RWPE2 (cell line): ENCODE results near the gene PUSL1.

Source experiments
- ATAC-seq: fragments of 200-7000 bp; cut with Tn5 transposase; 3 replicates; pipeline ENCODE4 v1.9.1; 2021; ENCODE audit warnings: low read depth
- DNase-seq: peaks from one replicate; pipeline ENCODE4 v3.0.0-alpha.2; 2020; ENCODE audit warnings: low spot score
- H3K27ac ChIP-seq: fragments of 450-650 bp; 2 replicates; pipeline ENCODE4 v1.5.1; 2017; ENCODE audit warnings: mild to moderate bottlenecking; ENCODE audit not compliant: poor library complexity, severe bottlenecking
- H3K27me3 ChIP-seq: fragments of 250-450 bp; sonication (Bioruptor Pico); 2 replicates; pipeline ENCODE4 v1.5.1; 2021; ENCODE audit warnings: mild to moderate bottlenecking, moderate library complexity; ENCODE audit not compliant: insufficient read depth, poor library complexity, severe bottlenecking
- H3K36me3 ChIP-seq: fragments of 250-450 bp; sonication (Bioruptor Pico); 2 replicates; pipeline ENCODE4 v1.5.1; 2020; ENCODE audit warnings: low read depth, mild to moderate bottlenecking, moderate library complexity
- H3K4me1 ChIP-seq: fragments of 250-450 bp; sonication (Bioruptor Pico); 2 replicates; pipeline ENCODE4 v1.5.1; 2021; ENCODE audit warnings: mild to moderate bottlenecking, moderate library complexity; ENCODE audit not compliant: insufficient read depth, poor library complexity, severe bottlenecking
- H3K4me3 ChIP-seq: fragments of 250-450 bp; sonication (Bioruptor Pico); 2 replicates; pipeline ENCODE4 v1.5.1; 2021; ENCODE audit warnings: mild to moderate bottlenecking, moderate library complexity; ENCODE audit not compliant: severe bottlenecking
- H3K9me3 ChIP-seq: fragments of 250-450 bp; sonication (Bioruptor Pico); 2 replicates; pipeline ENCODE4 v1.5.1; 2021; ENCODE audit warnings: mild to moderate bottlenecking, moderate library complexity; ENCODE audit not compliant: severe bottlenecking
- CTCF ChIP-seq: fragments of 450-650 bp; IDR thresholded peaks from one replicate; pipeline ENCODE4 v1.5.1; 2017; ENCODE audit warnings: mild to moderate bottlenecking, moderate library complexity; ENCODE audit not compliant: poor library complexity, severe bottlenecking

The PUSL1 gene

GRCh38 chr1:1302006-1302430, 6.4 kb upstream of the PUSL1 start:
- Histone ChIP-seq H3K27ac (no peak overlapping the region), H3K9me3 (no peaks in the 10 kb centered on the region), H3K27me3 (no peaks in the 10 kb centered on the region), H3K4me1 (peaks cover 31% of the 10 kb centered on the region), H3K36me3 (no peaks in the 10 kb centered on the region), H3K4me3 (no peak overlapping the region)
- no peak for DNase-seq
- TF ChIP-seq CTCF, result peak; percentile 32
- ATAC-seq, result no peak

GRCh38 chr1:1302951-1303509, 5.4 kb upstream of the PUSL1 start:
- TF ChIP-seq CTCF, result no peak
- Histone ChIP-seq H3K27me3 (no peaks in the 10 kb centered on the region), H3K4me1 (peaks cover 31% of the 10 kb centered on the region), H3K9me3 (no peaks in the 10 kb centered on the region), H3K36me3 (no peaks in the 10 kb centered on the region), H3K27ac (peak overlapping the region; percentile 89), H3K4me3 (no peak overlapping the region)
- no peak for ATAC-seq
- no peak for DNase-seq

GRCh38 chr1:1303736-1304135, 4.7 kb upstream of the PUSL1 start:
- ATAC-seq (no peak), DNase-seq (no peak)
- no peak overlapping the region for H3K4me3 ChIP-seq
- no peaks in the 10 kb centered on the region for H3K36me3 ChIP-seq
- no peaks in the 10 kb centered on the region for H3K9me3 ChIP-seq
- peak overlapping the region; percentile 89 for H3K27ac ChIP-seq
- H3K27me3 ChIP-seq, result no peaks in the 10 kb centered on the region
- H3K4me1 ChIP-seq, result peaks cover 31% of the 10 kb centered on the region
- no peak for TF ChIP-seq CTCF

GRCh38 chr1:1304331-1305299, 3.8 kb upstream of the PUSL1 start:
- H3K4me1 ChIP-seq, result peaks cover 31% of the 10 kb centered on the region
- peaks cover 2% of the 10 kb centered on the region; the same call in 1 of the 2 replicates for H3K36me3 ChIP-seq
- no peaks in the 10 kb centered on the region for H3K27me3 ChIP-seq
- peak overlapping the region; percentile 89 for H3K27ac ChIP-seq
- DNase-seq (peak; percentile 92), ATAC-seq (peak; percentile 27)
- no peaks in the 10 kb centered on the region for H3K9me3 ChIP-seq
- H3K4me3 ChIP-seq, result peak overlapping the region; percentile 15
- TF ChIP-seq CTCF, result no peak
